Heart left ventricle (tissue), 13 donors: ENCODE data around the gene ANTXRL.
"Not testable (repeated sequence)": the region's sequence is repeated elsewhere in the genome, so short reads cannot be mapped to it uniquely, and the experiment has no call there.

Source experiments
- POLR2A ChIP-seq, 2 donors: fragments of 450-650 bp; IDR thresholded peaks; one replicate each; pipeline ENCODE4 v1.6.1; 2017; ENCODE audit warnings: antibody characterized with exemption in 2 of 2, mild to moderate bottlenecking in 2 of 2, moderate library complexity in 2 of 2
- TF ChIP-seq, protein P1 (sequence below), 12 donors: fragments of 200-600 bp; sonication (generic) in 4 of 12; IDR thresholded peaks; one replicate each; pipeline versions ENCODE4 v1.5.0 to v1.8.0; 2018 to 2022; ENCODE audit warnings: antibody characterized with exemption in 12 of 12, mild to moderate bottlenecking in 5 of 12
- donor health status: ischemic (EF 13 %, LVEDD 7.1; RV severe dilation, severe dysfunction).
- donor health status: DM: no; HTN: yes; CAD: no.
- donor health status: DM: no; HTN: no; CAD: no.
- donor health status: ischemic (EF 25% LVEDD 6.9; RV normal size, moderate dysfunction).
- donor health status: ischemic (EF 25% LVEDD 5.7; RV mildly dilated, moderate dysfunction).
- donor health status: ischemic (EF 35%, LVEDD 5.7; RV mildly dilated, moderate dysfunction).
- donor health status: nonischemic (EF 11% LVEDD 7.7; RV severe dilation, severe dysfunction).
- donor health status: DM: yes; HTN: yes; CAD: no.
- donor health status: PGD.
- donor health status: ischemic (EF 29% LVEDD 5.4; RV normal size, mild dysfunction).
- donor health status: nonischemic (EF 23%, LVEDD 6.1; RV moderate dilation, normal function).

DNA sequence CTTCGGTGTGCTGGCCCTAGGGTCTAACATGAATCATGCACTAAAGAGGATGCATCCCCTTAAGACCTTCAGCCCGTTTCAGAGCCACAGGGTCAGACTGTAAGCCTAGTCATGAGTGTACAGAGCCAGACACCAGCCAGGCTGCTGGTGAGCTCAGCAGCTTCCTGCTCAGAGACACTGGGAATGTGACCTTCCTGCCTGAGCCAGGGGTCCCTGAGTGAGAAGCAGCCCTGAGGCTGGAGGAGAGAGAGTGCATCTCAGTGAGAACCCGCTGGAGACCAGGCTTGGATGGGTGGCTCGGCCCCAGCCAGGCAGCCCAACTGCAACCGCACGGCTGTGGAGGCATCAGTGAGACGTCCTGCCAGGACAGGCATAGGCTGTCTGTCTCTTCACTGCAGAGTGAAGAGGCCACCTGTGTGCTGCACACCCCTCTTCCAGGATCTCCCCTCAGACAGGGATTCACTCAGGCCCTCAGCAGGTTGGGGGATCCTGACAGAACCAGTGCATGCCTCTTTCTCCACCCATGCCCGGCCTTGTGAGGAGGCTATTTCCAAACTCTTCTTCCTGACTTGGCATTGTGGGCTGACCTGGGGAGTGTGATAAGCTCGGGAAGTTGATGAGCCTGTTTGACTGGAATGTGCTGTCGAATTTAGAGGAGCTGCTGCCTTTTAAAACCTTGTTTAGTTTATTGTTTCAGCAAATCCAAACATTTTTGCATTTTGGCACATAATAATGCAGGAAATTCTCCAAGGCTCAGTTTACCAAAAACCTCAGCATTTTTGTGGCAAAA is 28.5 kb downstream of the ANTXRL start:
- TF ChIP-seq, protein P1, sequence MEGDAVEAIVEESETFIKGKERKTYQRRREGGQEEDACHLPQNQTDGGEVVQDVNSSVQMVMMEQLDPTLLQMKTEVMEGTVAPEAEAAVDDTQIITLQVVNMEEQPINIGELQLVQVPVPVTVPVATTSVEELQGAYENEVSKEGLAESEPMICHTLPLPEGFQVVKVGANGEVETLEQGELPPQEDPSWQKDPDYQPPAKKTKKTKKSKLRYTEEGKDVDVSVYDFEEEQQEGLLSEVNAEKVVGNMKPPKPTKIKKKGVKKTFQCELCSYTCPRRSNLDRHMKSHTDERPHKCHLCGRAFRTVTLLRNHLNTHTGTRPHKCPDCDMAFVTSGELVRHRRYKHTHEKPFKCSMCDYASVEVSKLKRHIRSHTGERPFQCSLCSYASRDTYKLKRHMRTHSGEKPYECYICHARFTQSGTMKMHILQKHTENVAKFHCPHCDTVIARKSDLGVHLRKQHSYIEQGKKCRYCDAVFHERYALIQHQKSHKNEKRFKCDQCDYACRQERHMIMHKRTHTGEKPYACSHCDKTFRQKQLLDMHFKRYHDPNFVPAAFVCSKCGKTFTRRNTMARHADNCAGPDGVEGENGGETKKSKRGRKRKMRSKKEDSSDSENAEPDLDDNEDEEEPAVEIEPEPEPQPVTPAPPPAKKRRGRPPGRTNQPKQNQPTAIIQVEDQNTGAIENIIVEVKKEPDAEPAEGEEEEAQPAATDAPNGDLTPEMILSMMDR (IDR thresholded peaks at IDR 0.05) = not testable (repeated sequence)
- not testable (repeated sequence) for TF ChIP-seq POLR2A (IDR thresholded peaks at IDR 0.05)
